ENCODE measurements around the gene C19orf38. TPM values are rescaled to one million over a fixed set of nuclear protein-coding genes. Genes with fewer than 3 reads are reported as not detected.

The C19orf38 gene
- total and polyA plus RNA-seq, 9 of the 15 experiments (the other 6 are each of a cell fraction or from before 2014, with no cell fraction given) = 0.14 to 0.18 TPM; not detected in 7

DNA sequence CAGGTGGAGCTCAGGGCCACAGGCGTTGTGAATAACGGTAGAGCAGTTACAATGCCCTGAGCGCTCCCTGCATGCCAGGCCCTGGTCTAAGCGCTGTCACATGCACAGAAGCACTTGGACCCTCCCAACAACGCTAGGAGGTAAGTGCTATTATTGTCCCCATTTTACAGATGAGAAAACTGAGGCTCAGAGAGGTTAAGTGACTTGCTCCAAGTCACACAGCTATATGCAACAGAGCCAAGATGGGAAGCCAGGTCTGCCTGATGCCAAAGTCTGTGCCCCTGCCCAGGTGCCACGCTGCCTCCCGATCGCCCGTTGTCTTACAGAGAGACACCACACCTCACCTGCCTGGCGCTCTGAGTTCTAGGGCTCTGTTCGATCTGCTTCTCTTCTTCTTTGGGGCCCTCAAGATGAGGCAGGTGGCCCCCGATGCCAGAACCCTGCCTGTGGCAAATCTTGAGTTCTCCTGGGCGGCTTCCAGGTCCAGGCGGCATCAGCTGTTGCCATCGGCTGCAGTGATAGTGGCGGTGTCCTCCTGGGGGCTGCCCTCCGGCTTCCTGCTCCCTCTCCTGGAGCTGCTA lies 60.3 kb downstream of the C19orf38 start (continued):
- TF ChIP-seq, protein P1, sequence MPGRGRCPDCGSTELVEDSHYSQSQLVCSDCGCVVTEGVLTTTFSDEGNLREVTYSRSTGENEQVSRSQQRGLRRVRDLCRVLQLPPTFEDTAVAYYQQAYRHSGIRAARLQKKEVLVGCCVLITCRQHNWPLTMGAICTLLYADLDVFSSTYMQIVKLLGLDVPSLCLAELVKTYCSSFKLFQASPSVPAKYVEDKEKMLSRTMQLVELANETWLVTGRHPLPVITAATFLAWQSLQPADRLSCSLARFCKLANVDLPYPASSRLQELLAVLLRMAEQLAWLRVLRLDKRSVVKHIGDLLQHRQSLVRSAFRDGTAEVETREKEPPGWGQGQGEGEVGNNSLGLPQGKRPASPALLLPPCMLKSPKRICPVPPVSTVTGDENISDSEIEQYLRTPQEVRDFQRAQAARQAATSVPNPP (IDR thresholded peaks at IDR 0.05; ENCODE audit: borderline replicate concordance, insufficient read depth, insufficient read length) = no peak
- TF ChIP-seq, protein P2, sequence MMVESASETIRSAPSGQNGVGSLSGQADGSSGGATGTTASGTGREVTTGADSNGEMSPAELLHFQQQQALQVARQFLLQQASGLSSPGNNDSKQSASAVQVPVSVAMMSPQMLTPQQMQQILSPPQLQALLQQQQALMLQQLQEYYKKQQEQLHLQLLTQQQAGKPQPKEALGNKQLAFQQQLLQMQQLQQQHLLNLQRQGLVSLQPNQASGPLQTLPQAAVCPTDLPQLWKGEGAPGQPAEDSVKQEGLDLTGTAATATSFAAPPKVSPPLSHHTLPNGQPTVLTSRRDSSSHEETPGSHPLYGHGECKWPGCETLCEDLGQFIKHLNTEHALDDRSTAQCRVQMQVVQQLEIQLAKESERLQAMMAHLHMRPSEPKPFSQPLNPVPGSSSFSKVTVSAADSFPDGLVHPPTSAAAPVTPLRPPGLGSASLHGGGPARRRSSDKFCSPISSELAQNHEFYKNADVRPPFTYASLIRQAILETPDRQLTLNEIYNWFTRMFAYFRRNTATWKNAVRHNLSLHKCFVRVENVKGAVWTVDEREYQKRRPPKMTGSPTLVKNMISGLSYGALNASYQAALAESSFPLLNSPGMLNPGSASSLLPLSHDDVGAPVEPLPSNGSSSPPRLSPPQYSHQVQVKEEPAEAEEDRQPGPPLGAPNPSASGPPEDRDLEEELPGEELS (CRISPR knock-in tag; IDR thresholded peaks at IDR 0.05; ENCODE audit: borderline replicate concordance) = 0 out of 2 replicates have a peak, but pooled peaks have one; percentile 33
- TF ChIP-seq CREBBP (IDR thresholded peaks at IDR 0.05; ENCODE audit: low read depth, low read length) = no peak
- TF ChIP-seq PRMT5 (CRISPR knock-in tag; IDR thresholded peaks at IDR 0.05) = no peak
- TF ChIP-seq CBX1 (IDR thresholded peaks at IDR 0.05; ENCODE audit: low read depth) = peak; percentile 95
- TF ChIP-seq, protein P3, sequence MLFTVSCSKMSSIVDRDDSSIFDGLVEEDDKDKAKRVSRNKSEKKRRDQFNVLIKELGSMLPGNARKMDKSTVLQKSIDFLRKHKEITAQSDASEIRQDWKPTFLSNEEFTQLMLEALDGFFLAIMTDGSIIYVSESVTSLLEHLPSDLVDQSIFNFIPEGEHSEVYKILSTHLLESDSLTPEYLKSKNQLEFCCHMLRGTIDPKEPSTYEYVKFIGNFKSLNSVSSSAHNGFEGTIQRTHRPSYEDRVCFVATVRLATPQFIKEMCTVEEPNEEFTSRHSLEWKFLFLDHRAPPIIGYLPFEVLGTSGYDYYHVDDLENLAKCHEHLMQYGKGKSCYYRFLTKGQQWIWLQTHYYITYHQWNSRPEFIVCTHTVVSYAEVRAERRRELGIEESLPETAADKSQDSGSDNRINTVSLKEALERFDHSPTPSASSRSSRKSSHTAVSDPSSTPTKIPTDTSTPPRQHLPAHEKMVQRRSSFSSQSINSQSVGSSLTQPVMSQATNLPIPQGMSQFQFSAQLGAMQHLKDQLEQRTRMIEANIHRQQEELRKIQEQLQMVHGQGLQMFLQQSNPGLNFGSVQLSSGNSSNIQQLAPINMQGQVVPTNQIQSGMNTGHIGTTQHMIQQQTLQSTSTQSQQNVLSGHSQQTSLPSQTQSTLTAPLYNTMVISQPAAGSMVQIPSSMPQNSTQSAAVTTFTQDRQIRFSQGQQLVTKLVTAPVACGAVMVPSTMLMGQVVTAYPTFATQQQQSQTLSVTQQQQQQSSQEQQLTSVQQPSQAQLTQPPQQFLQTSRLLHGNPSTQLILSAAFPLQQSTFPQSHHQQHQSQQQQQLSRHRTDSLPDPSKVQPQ (CRISPR knock-in tag; IDR thresholded peaks at IDR 0.05; ENCODE audit: borderline replicate concordance) = no peak
- TF ChIP-seq RCOR1 (IDR thresholded peaks at IDR 0.05; ENCODE audit: borderline replicate concordance in 1 of 2, low read depth in 2 of 2, low read length in 2 of 2) = peak in 1 of 2 experiments; percentile 90; a peak in 2 of 4 replicates
- TF ChIP-seq CBX3 (IDR thresholded peaks at IDR 0.05; ENCODE audit: borderline replicate concordance in 1 of 2, low read length in 2 of 2) = peak in 1 of 2 experiments; percentile 68; a peak in 1 of 3 replicates
- no peak for TF ChIP-seq PCBP2 (IDR thresholded peaks at IDR 0.05; ENCODE audit: low read depth, low read length, poor library complexity, severe bottlenecking)

Data from K562 (cell line).